HG02763 (cell line): ENCODE data around the gene TBC1D21.

Source experiments
- ATAC-seq: cut with Tn5 transposase; IDR thresholded peaks from one replicate; pipeline ENCODE4 v1.9.1; 2021; ENCODE audit warnings: mild to moderate bottlenecking, moderate library complexity; ENCODE audit not compliant: unreplicated experiment

Gene TBC1D21

DNA sequence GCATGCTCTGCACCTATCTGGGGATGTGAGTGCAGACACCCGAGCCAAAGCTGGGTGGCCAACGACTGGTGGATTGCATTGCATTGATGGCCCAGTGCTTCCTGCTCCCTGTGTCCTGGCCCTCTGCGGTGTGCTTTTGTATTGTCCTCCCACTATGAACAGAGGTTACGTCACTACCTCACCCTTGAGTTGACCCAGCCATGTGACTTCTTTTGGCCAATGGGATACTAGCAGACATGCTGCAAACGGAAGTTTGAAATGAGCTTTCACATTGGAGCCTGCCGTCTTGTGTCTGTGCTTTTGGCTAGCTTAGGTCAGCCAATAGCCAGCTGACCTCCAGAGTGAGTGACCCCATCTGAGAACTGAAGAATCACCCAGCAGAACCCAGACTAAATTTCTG lies 15.3 kb upstream of the TBC1D21 start:
- no peak for ATAC-seq

DNA sequence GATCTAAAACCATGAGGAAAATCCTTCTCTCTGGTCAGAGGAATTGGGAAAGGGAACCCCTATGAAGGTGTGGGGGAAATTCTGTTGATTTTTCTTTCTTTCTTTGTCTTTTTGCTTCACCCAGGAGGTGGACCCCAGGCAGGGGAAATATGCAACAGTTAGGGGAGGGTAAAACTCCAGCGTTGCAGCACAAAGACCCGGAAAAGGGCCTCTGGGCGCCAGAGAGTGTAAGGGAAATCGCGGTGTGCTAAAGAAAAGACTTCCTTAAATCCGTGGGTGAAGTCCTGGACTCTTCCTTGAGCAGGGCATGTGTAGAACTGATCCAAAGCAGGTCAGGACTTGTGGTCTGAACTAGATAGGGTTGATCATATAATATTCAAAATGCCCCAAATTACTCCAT lies 11.1 kb upstream of the TBC1D21 start:
- no peak for ATAC-seq

GRCh38 chr15:73865379-73865778 lies 8.0 kb upstream of the TBC1D21 start:
- no peak for ATAC-seq

- ATAC-seq: no peak
Observed at GRCh38 chr15:73865904-73866303, 7.5 kb upstream of the TBC1D21 start.

DNA sequence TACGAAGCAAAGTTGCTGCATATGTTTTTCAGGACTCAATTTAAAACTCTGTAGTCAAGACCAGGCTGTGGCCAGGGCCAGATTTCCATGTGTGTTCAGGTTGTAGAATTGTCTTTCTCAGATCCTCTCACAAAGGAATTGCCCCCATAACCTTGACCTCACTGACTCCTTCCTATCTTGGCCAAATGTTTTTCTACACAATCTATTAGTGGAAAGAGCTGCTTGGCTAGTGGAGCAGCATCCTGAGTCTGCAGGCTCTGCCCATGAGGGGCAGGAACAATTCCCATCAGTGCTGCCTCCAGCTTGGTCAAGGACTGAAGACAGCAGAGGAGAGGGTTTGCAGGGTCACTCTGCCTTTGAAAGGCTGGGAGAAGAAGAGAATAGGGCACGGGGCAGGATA lies 6.9 kb upstream of the TBC1D21 start:
- ATAC-seq: no peak

DNA sequence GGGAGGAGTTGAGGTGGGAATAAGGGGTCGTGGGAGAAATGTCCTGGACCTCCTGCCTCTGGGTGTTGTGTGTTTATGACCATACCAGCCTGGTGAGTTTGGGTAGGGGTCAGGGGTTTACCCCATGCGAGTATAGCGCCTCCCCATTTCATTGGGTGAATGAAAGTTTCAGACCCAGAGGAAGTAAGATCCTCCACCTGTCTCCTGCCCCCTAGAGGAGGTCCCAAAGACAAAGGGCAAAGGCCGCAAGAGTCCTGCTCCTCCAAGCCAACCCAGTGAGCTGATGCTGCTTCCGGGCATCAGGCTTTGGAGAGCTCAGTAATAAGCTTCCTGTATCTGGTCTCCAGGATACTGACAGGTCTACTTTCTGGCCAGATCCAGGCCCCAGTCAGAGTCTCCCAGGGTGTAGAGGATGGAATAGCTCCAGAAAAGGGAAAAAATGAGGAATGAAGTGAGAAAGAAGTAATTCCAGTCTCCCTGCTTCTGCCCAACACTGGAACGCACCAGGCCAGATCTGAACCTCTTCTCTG lies 6.4 kb upstream of the TBC1D21 start:
- no peak for ATAC-seq

GRCh38 chr15:73867426-73867825 lies 5.9 kb upstream of the TBC1D21 start:
- no peak for ATAC-seq

DNA sequence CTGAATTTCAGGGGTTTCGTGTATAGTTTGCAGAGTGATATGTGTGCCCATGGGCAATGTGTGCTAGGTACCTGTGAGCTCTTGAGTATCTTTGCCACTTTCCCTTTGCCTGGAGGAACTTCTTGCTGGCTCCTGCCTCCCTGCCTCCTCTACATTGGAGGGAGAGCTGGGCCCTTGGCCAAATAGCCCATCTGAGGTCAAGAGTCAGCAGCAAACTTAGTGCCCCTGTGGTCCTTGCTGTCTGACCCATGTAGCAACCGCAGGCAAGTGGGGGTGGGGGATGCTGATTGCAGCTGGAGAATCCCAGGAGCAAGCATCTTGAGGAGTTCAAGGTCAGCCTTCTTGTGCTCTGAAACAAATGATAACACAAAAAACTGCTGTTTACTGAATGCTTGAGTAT lies 5.4 kb upstream of the TBC1D21 start:
- no peak for ATAC-seq

DNA sequence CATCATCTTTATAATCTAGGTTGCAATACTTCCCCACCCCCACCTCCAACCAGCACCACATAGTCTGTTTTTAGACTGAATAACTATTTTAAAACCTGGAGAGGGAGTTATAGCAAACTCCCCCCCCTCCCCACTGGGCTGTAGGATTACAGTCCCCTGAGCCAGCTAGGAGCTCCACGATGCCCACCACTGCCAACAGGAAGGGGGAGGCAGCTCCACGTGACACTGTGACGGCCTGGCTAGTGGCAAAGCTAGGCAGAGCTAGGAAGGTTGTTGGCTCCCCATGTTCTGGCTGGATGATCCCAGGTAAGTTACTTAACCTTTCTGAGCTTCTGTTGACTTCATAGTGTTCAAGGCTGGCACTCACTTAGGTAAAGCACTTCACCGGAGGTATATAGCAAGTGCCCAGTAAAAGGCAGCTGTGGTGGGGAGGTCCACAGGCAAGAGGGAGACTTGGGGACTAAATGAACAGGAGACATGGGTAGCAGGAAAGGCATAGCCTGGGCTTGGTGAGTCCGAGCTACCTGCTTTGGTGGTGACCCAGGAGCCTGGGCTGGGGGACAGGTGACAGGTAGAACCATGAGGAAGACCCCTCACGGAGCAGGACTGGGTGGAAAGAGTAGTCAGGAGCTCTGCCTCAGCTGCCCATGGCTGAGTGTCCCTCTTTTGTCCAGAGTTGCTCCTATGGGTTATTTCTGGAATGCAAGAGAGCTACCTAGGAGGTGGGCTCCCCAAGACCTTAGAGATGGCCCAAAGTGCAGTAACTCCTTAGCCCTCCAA lies 4.0 kb upstream of the TBC1D21 start:
- ATAC-seq: no peak

DNA sequence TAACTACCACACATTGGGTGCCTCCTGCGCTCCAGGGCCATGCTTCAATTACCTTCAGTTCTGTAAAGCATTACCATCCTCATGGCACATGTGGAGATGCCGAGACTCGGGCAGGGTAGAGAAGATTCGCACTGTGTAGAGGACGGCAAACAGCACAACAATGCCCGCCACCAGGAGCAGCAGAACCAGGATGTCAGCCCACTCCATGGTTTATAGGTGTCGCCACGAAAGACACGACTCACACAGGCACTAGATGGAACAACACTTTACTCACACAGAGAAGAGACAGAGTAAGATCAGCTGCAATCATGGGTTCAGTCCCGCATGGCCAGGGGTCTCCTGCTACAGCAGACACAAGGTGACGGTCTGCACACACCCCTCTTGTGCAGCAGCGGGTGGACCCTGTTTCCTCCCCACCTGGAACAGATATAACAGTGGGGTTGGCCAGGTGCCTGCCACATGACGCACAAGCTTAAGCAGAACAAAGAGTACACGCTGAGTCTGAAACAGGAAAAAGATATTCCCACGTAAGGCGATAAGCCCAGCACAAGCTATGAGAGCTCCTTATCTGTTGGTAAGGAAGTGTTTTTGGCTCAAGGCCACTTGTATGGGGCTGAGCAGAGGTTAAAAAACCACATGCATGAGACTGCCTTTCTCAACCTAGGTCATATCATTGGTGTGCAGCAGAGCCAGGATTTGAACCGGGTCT lies 2.5 kb upstream of the TBC1D21 start:
- no peak for ATAC-seq

DNA sequence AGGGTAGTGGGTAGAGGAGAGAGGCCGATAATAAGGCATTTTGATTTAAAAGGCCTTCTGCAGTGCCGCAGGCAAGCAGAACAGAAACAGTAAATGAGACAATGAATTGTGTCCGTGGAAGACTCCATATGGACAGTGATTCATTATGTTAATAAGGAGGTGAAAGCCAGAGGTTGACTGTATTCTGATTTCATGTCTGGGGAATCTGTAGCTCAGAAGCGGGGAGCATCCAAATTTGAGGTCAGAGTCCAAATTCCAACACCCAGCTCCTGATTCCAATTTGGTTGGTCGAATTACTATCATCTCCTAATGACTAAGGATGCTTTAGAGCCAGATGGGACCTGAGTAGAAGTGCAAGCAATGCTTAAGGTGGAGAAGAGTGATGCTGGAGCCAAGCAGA lies 1.0 kb upstream of the TBC1D21 start:
- no peak for ATAC-seq

DNA sequence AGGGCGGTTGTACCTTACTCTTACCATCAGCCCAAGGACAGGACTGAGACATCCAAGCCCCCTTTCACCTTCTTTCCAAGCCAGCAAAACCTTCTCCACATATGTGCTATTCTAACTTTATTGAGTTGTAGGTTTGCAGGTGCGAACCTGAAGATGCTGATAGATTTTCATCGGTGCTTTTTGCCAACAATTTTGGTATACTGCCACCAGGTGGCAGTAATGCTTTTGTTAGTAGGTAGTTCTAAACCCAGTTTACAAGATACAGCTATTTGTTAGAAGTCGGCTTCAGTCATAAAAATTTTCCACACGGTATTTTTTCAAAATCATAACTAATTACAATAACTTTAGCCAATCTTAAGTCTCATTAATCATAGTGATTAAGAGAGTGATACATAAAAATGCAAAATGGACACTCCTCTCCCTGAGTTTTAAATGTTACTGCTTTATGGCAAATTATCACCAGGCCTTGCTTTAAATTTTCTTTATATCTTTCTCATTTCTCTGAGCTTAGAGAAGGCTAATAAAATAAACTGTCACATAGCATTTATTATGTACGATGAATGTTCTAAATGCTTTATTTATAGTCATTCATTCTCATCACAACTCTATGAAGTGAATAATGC lies 636 bp downstream of the TBC1D21 start:
- ATAC-seq: no peak

- ATAC-seq: no peak
Observed at GRCh38 chr15:73879426-73879825, 6.1 kb downstream of the TBC1D21 start.

GRCh38 chr15:73881579-73882320 lies 8.4 kb downstream of the TBC1D21 start:
- ATAC-seq: no peak

GRCh38 chr15:73882761-73883419 lies 9.5 kb downstream of the TBC1D21 start:
- ATAC-seq: no peak

GRCh38 chr15:73884159-73884558 lies 10.8 kb downstream of the TBC1D21 start:
- no peak for ATAC-seq

GRCh38 chr15:73885954-73886700 lies 12.8 kb downstream of the TBC1D21 start:
- no peak for ATAC-seq

DNA sequence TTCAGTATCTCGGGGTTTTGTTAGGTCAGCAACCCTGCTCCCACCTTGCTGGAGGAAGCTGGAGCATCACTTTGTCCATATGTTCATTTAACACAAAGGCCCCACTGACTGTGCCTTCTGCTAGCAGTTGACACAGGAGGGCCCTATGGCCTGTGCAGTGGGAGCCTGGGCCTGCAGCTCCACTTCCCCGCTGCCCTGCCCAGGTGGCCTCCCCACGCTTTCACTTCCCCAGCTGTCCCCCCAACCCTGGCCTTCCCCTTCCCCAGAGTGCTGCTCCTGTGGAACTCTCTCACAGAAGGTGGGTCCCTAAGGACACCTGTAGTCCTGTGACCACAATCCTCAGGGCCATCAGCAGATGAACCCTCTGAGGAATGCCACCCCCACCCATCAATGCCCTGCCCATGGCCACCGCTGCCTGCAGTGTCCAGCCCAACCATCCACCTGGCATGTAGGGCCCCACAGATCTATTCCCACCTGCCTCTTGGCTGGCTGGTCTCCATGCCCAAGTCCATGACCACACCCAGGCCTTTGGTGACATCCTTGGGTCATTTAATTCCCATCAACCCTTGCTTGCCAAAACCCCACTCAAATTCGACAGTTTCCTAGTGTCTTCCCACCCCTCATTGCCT lies 13.5 kb downstream of the TBC1D21 start:
- no peak for ATAC-seq

DNA sequence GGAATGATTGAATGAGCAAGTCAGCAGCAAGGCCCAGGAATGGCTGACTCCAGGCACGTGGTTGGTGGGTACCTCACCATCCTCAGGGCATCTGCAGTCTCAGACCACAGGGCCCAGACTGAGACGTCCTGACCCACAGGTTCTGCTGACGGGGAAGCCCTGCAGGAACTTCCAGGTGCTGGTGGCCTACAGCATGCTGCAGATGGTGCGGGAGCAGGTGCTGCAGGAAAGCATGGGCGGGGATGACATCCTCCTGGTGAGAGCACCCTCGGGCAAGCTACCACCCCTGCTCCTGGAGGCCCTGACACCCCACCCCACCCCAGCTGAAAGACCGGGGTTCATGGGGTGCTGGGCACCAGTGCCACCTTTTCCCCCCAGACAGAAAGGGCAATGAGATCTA lies 14.1 kb downstream of the TBC1D21 start:
- ATAC-seq: no peak
